GF-D8 (cell line): Measurements from ENCODE around the gene SPATA1.
"Not testable (repeated sequence)": the region's sequence is repeated elsewhere in the genome, so short reads cannot be mapped to it uniquely, and the experiment has no call there.

Source experiments
- DNase-seq: peaks from one replicate; lab custom pipeline; 2025; lab: John Stamatoyannopoulos, UW

The SPATA1 gene

GRCh38 chr1:84587099-84587498, 80.9 kb downstream of the SPATA1 start:
- no peak for DNase-seq

- not testable (repeated sequence) for DNase-seq
Measured at GRCh38 chr1:84594959-84595358, 88.8 kb downstream of the SPATA1 start.

GRCh38 chr1:84597011-84597410, 90.8 kb downstream of the SPATA1 start:
- DNase-seq: no peak

GRCh38 chr1:84598418-84598817, 92.2 kb downstream of the SPATA1 start:
- DNase-seq: no peak

DNA sequence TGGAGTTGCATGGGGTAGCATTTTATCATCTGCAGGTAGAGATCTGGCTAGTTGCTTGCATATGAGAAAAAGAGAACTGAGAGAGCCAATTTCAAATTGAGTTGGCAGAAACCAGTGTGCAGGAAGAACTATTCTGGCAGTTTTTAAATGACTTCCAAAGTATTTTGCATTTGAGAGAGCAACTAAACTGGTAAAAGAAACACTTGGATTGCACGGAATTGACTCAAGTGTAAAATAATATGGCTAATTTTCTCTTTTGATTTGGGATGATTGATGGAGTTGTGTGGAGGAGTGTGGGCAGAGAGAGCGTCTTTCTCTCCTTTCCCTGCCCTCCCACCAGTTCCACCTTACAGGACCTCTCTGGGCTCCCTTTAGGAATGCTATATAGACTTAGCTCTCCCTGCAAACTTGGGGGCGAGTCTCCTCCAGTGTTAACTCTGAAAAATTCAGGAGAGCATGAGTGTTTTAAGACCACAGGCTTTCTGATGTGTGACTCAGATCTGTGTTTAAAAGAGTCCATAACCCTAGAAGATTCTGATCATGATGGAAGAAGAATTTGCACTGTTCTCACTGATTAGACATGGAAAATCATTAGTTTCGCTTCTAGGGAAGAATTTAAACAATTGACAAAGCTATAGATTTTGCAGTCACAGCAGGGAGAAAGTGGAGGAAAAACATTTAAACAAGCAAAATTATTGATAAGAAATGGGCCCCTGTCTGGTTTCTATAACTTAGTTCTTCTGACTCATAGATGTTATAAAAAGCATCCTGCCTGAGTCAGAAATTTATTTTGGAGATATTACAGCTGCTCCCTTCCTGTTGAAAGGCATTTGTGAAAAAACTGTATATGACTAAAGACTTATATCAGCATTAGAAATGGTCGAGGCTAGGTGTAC, 92.9 kb downstream of the SPATA1 start:
- no peak for DNase-seq

GRCh38 chr1:84600796-84601195, 94.6 kb downstream of the SPATA1 start:
- no peak for DNase-seq

DNA sequence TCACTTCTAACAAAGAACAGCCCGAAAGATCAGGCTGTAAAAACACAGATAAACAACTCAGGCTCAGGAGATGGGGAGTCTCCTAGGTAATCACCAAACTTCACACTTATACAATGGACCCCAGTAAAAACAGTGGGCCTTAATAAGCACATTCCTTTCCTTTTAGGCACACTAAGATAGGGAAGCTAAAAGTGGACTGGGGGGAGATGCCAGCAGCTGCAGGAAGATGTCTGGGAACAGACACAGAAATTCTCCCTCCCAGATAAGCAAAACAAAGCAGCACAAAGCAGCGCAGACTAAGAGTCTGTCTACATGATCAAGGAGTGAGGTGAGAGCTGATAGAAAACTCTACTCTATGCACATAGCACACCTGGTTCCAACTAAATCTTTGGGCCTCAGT, 97.0 kb downstream of the SPATA1 start:
- DNase-seq: no peak

- no peak for DNase-seq
Measured at GRCh38 chr1:84603941-84604830, 98.0 kb downstream of the SPATA1 start.

DNA sequence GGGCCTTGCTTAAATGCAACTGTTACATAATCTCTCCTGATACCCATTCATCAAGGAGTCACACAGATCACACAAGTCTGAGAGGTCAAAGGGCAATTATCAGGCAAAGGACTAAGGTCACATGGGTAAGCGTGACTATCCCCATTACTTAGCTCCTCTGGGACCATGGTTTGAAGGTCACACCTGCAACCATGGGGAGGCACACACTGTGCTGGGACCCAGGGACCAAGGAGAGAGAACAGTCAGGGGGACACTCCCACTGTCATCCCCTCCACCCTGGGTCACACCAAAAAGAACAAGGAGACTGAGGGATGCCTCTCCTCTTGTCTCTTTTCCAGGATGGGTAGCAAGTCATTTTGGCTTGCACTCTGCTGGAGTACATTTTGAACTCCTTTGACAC, 99.0 kb downstream of the SPATA1 start:
- DNase-seq: no peak

GRCh38 chr1:84606977-84607376, 100.8 kb downstream of the SPATA1 start:
- DNase-seq: no peak

- DNase-seq: no peak
Measured at GRCh38 chr1:84611091-84611490, 104.9 kb downstream of the SPATA1 start.

GRCh38 chr1:84611796-84612195, 105.6 kb downstream of the SPATA1 start:
- DNase-seq: no peak

- no peak for DNase-seq
Measured at GRCh38 chr1:84613026-84613425, 106.8 kb downstream of the SPATA1 start.

DNA sequence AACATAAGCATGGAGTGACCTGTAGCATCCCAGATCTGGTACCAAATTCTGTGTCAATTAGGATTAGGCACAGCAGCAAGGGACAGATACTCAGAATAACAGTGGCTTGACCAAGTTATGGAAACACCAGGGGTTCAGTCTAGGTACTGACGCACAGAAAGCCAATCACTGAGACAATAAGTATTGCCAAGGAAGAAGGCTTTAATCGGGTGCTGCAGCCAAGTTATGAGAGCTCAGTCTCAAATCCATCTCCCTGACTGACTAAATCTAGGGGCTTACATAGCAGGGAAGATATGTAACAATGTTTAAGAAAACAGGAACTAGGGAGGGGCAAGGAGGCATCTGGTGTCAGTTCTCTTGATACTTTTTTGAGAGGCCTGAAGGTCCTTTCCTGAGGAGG, 107.7 kb downstream of the SPATA1 start:
- no peak for DNase-seq

- no peak for DNase-seq
Measured at GRCh38 chr1:84615790-84616189, 109.6 kb downstream of the SPATA1 start.
